Muscle of arm (tissue), 14 donors: ENCODE results near the gene ABHD8. TPM values are rescaled to one million over a fixed set of nuclear protein-coding genes. Genes with fewer than 3 reads are reported as not detected.

Experiments used
- DNase-seq: peaks from one replicate; pipeline ENCODE4 v3.0.0-alpha.2; 2013
- long read RNA-seq, 11 donors: transcript quantifications; one replicate each; lab custom pipeline, GENCODE V29; 2026
- polyA plus RNA-seq, 12 donors: library from polyadenylated mRNA; unstranded; fragments of 120-200 nt; gene quantifications; one replicate each; pipeline ENCODE4 v1.2.1, GENCODE V29; 2013; ENCODE audit not compliant: insufficient read length in 12 of 12

Gene ABHD8
- 10 to 100 TPM in 1 of 12 donors, 1 to 10 TPM in 10, not detected in 1; 4.5 to 15.3 (median 6.1) TPM for polyA plus RNA-seq
- long read RNA-seq, donor 1, partial matches to known transcripts, result 86 of 87 reads
- long read RNA-seq, donor 1, other reads (novel, unspliced or antisense), result 0 of 87 reads
- long read RNA-seq, donor 2, partial matches to known transcripts, result 174 of 178 reads
- long read RNA-seq, donor 2, other reads (novel, unspliced or antisense), result 0 of 178 reads
- long read RNA-seq, donor 3, partial matches to known transcripts, result 0 of 2 reads
- long read RNA-seq, donor 3, other reads (novel, unspliced or antisense), result 0 of 2 reads
- long read RNA-seq, donor 4, partial matches to known transcripts, result 0 of 12 reads
- long read RNA-seq, donor 4, other reads (novel, unspliced or antisense), result 11 of 12 reads
- long read RNA-seq, donor 5, transcript ABHD8-201 (5 exons, 2,090 nt), result major isoform, 5 of 155 reads
- long read RNA-seq, donor 5, partial matches to known transcripts, result 150 of 155 reads
- long read RNA-seq, donor 5, other reads (novel, unspliced or antisense), result 0 of 155 reads
- long read RNA-seq, donor 6, partial matches to known transcripts, result 123 of 125 reads
- long read RNA-seq, donor 6, other reads (novel, unspliced or antisense), result 0 of 125 reads
- long read RNA-seq, donor 7, partial matches to known transcripts, result 59 of 59 reads
- long read RNA-seq, donor 7, other reads (novel, unspliced or antisense), result 0 of 59 reads
- long read RNA-seq, donor 8, partial matches to known transcripts, result 0 of 2 reads
- long read RNA-seq, donor 8, other reads (novel, unspliced or antisense), result 0 of 2 reads
- long read RNA-seq, donor 9, partial matches to known transcripts, result 113 of 115 reads
- long read RNA-seq, donor 9, other reads (novel, unspliced or antisense), result 0 of 115 reads
- long read RNA-seq, donor 10, partial matches to known transcripts, result 45 of 47 reads
- long read RNA-seq, donor 10, other reads (novel, unspliced or antisense), result 0 of 47 reads
- long read RNA-seq, donor 11, partial matches to known transcripts, result 149 of 150 reads
- long read RNA-seq, donor 11, other reads (novel, unspliced or antisense), result 0 of 150 reads

DNA sequence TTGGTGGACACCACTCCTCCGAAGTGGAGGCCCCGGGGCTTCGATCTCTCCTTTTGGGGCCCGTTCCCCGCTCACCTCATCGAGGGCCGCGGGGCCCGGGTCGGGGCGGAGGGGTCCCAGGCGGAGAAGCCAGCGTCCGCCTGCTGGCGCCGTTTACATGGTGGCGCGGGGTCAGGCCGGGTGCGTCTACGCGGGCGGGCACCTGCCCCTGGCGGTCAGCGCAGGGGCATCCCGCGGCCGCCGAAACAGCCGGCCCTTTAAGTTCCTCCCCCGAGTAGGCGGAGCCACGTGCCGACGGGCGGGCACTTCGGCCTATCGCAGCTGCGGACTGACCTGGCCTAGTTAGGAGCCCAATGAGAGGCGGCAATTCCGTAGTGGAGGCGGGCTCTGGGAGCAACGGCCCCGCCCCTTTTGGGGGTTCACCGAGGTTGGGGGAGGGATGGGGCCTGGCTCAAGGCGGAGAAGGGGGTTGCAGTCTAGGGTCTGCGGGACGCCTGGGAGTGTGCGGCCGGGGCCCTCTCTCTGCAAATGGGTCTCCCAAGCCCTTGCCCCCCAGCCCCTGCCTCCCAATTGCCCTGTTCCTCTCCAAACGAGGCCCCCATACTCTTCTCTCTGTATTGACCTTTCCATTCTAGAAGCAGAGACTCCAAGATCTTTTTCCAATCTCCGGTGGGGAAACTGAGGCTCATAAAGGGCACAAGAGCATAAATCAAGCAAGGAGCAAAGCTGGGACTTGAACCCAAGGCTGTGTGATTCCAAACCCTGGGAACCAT lies at the start of gene ABHD8:
Gene ABHD8 (minus strand): TSS at position 259 of the 773 bp plus-strand sequence. CDS start 1,809 bp downstream, outside the sequence.
- peak; percentile 95 for DNase-seq

DNA sequence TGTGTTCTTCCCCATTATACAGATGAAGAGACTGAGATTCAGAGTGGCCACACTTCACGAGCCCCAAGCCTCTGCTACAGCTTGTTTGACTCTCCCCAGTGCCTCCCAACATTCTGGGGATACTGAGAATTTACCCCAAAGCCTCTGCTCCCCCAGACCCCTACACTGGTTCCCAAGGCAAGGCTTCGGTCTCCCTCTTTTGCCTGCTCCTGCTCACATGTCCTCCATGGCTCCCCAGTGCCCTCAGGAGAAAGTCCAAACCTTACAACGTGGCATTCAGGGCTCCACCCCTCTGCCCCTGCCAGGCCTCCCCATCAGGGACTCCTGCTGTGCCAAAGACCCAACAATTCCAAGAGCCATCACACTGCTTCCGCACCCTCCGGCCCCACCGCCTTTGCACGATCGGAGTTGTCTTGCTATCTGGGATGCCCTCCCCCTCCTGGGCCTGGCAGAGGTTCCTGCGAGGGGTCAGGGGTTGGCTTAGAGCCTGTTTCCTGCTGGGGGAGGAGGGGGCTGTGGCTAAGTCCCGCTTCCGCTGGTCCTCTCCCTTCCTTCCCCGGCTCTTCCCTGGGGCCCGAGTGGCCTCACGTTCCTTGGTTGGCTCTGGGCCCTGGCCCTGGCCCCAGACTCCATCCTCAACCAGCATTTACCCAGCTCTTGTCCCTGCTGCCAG lies 49.5 kb upstream of the ABHD8 start:
- no peak for DNase-seq

DNA sequence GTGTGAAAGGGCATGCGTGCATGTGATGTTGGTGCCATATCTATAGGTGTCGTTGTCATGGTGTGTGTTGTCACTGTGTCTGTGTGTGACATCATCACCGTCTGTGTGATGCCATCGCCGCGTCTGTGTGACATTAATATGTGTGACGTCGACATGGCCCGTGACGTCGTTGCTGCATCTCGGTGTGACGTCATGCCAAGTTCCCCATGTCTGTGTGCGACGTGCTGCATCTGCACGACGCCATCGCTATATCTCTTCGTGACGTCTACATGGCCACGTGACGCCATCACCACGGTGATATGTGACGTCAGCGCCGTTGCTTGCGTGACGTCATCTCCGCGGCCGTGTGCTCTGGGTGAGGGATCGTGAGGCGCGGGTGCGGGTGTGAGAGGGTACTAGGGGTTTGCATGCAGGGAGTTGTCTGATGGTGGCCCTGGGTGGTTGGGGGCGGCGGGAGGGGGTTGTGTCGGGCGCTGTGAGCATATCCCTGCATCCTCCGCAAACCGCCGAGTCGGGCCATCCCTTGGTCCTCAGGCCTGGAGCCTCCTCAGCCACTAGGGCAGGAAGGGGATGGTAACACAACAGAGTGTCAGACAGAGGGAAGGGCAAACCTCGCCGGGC lies 48.7 kb upstream of the ABHD8 start:
- no peak for DNase-seq

DNA sequence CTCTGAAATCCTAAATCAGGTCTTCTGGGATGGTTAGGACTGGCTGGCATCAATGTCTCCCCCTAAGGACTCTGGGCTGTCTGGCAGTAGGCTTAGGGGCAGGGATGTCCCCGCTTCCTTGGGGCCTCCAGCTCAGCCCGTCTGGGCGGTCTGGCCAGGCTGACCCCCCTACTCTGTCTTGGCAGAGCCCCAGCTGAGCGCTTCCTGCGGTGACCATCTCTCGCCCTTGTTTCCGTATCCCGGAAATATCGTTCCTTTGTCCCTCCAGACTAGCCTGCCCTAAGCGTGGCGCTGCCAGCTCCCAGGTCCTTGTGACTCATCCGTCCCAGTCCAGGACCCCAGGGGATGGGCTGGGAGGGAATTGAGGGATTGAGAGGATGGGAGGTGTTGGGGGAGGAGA lies 45.5 kb upstream of the ABHD8 start:
- DNase-seq, result peak; percentile 66

GRCh38 chr19:17347877-17348276 lies 44.7 kb upstream of the ABHD8 start:
- no peak for DNase-seq

DNA sequence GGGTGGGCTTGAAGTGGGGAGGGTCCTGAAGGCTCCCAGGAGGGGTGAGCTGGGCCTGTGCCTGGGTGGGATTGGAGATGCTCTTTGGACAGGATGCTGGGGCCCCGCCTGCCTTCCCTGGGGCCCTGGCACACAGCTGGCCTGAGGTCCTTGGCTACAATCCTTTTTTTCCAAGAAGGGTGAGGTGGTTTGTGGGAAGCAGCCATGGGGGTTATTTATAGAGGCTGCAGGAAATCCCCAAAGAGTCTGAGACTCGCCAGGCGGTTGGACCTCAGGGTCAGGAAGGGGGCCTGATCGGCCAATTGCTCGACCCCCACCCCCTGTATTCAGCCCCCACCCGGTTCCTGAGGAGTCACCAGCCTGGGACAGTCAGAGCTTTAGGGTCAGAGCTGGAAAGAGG lies 44.1 kb upstream of the ABHD8 start:
- DNase-seq, result no peak

- peak; percentile 73 for DNase-seq
Observed at GRCh38 chr19:17346109-17346671, 43.0 kb upstream of the ABHD8 start.

DNA sequence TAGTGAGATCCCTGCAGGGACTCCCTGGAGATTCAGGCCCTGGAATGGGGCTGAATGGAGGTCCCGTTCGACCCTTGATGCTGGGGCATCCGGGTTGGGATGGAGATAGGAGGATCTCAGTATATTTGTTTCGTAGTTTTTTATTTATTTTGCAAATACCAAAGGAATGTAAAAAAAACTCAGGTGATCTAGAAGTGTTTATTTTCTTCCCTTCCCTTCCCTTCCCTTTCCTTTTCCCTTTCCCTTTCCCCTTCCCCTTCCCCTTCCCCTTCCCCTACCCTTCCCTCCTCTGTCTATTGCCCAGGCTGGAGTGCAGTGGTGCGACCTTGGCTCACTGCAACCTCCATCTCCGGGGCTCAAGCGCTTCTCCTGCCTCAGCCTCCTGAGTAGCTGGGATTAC lies 38.6 kb upstream of the ABHD8 start:
- no peak for DNase-seq

DNA sequence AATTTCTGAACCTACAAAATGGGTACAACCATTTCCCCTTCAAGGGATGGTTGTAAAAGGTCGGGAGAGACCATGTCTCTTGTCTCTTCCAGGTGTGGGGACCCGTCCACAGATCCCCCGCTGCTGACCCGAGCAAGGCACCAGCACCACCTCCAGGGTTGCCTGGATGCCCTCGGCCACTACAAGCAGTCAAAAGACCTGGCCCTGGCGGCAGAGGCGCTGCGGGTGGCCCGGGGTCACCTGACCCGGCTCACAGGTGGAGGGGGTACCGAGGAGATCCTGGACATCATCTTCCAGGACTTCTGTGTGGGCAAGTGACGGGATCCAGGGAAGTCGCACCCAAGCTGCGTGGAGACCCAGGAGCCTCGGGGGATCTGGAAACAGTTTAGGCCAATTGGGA lies 38.2 kb upstream of the ABHD8 start:
- DNase-seq, result no peak

DNA sequence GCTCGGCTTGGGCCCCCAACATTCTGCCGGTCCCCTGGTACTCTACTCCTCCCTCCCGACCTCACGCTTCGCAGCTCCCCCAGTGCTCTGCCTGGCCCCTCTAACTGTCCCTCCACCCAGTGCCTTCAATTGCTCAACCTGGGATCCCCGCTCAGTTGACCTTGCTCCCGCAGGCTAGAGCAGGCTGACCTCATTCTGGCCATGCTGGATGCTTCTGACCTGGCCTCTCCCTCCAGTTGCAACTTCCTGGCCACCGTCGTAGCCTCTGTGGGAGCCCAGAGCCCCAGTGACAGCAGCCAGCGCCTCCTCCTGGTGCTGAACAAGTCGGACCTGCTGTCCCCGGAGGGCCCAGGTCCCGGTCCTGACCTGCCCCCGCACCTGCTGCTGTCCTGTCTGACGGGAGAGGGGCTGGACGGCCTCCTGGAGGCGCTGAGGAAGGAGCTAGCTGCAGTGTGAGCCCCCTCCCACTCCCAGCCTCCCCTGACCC lies 37.7 kb upstream of the ABHD8 start:
- DNase-seq, result no peak

- no peak for DNase-seq
Observed at GRCh38 chr19:17340302-17340870, 37.2 kb upstream of the ABHD8 start.

- no peak for DNase-seq
Observed at GRCh38 chr19:17339088-17339741, 36.0 kb upstream of the ABHD8 start.

- DNase-seq, result no peak
Observed at GRCh38 chr19:17338433-17339078, 35.3 kb upstream of the ABHD8 start.

- DNase-seq, result no peak
Observed at GRCh38 chr19:17337675-17338432, 34.6 kb upstream of the ABHD8 start.

- DNase-seq, result peak; percentile 99
Observed at GRCh38 chr19:17336872-17337674, 33.8 kb upstream of the ABHD8 start, which contains the start of gene GTPBP3. Gene GTPBP3 (plus strand): TSS chr19:17337553. CDS start chr19:17337612, 59 bp downstream.

DNA sequence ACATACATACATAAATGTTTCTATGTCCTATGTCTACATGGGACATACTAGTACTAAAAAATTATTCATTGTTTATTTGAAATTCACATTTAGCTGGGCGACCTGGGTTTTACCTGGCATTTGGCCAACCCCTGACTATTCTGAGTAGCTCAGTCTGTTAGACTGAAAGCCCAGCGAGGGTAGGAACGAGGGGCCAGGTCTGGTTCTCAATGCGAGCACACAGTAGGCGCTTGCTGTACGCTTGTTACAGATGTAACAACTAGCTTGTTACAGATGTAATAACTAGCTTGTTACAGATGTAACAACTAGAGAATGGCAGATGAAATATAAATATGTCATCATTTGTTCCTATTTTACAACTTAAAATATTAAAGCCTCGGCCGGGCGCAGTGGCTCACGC lies 32.4 kb upstream of the ABHD8 start:
- no peak for DNase-seq
